ENCODE data around the gene LRRC1. TPM values are rescaled to one million over a fixed set of nuclear protein-coding genes. Genes with fewer than 3 reads are reported as not detected.

The LRRC1 gene
- total and polyA plus RNA-seq, 2 of the 13 experiments (the other 11 are each of a cell fraction or from before 2014, with no cell fraction given), result 15.6 to 27.7 TPM

GRCh38 chr6:53794720-53795339 lies at the start of gene LRRC1 (continued):
- TF ChIP-seq RBFOX2 (IDR thresholded peaks at IDR 0.05; ENCODE audit: low read depth, low read length) (peak; percentile 95), ELF1 (CRISPR knock-in tag; IDR thresholded peaks at IDR 0.05) (peak; percentile 81; the same call in 1 of the 2 replicates), ARID4A (CRISPR knock-in tag; IDR thresholded peaks at IDR 0.05; ENCODE audit: borderline replicate concordance) (peak; percentile 93), DNMT1 (CRISPR knock-in tag; IDR thresholded peaks at IDR 0.05) (no peak), MLLT10 (CRISPR knock-in tag; IDR thresholded peaks at IDR 0.05) (no peak), IRF1 (CRISPR knock-in tag; IDR thresholded peaks at IDR 0.05; ENCODE audit: low read depth) (no peak), ZSCAN29 (CRISPR knock-in tag; conservative IDR thresholded peaks at IDR 0.05) (peak; percentile 79), ZNF460 (CRISPR knock-in tag; IDR thresholded peaks at IDR 0.05; ENCODE audit: borderline replicate concordance) (no peak), THAP11 (CRISPR knock-in tag; IDR thresholded peaks at IDR 0.05) (peak; percentile 79), CHD2 (IDR thresholded peaks at IDR 0.05; ENCODE audit: low read depth, low read length) (no peak; the same call in 1 of the 2 replicates), TERF1 (CRISPR knock-in tag; IDR thresholded peaks at IDR 0.05) (no peak), HNF4G (IDR thresholded peaks at IDR 0.05; ENCODE audit: borderline replicate concordance, low read depth, low read length) (peak; percentile 36; the same call in 1 of the 2 replicates), HNF4G (CRISPR knock-in tag; IDR thresholded peaks at IDR 0.05; ENCODE audit: borderline replicate concordance, low read depth) (no peak; the same call in 1 of the 2 replicates), NFE2L2 (IDR thresholded peaks at IDR 0.05; ENCODE audit: low read length) (no peak)
- TF ChIP-seq, protein P1, sequence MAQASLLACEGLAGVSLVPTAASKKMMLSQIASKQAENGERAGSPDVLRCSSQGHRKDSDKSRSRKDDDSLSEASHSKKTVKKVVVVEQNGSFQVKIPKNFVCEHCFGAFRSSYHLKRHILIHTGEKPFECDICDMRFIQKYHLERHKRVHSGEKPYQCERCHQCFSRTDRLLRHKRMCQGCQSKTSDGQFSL (CRISPR knock-in tag; IDR thresholded peaks at IDR 0.05), result 0 out of 2 replicates have a peak, but pooled peaks have one; percentile 16
- TF ChIP-seq, protein P2, sequence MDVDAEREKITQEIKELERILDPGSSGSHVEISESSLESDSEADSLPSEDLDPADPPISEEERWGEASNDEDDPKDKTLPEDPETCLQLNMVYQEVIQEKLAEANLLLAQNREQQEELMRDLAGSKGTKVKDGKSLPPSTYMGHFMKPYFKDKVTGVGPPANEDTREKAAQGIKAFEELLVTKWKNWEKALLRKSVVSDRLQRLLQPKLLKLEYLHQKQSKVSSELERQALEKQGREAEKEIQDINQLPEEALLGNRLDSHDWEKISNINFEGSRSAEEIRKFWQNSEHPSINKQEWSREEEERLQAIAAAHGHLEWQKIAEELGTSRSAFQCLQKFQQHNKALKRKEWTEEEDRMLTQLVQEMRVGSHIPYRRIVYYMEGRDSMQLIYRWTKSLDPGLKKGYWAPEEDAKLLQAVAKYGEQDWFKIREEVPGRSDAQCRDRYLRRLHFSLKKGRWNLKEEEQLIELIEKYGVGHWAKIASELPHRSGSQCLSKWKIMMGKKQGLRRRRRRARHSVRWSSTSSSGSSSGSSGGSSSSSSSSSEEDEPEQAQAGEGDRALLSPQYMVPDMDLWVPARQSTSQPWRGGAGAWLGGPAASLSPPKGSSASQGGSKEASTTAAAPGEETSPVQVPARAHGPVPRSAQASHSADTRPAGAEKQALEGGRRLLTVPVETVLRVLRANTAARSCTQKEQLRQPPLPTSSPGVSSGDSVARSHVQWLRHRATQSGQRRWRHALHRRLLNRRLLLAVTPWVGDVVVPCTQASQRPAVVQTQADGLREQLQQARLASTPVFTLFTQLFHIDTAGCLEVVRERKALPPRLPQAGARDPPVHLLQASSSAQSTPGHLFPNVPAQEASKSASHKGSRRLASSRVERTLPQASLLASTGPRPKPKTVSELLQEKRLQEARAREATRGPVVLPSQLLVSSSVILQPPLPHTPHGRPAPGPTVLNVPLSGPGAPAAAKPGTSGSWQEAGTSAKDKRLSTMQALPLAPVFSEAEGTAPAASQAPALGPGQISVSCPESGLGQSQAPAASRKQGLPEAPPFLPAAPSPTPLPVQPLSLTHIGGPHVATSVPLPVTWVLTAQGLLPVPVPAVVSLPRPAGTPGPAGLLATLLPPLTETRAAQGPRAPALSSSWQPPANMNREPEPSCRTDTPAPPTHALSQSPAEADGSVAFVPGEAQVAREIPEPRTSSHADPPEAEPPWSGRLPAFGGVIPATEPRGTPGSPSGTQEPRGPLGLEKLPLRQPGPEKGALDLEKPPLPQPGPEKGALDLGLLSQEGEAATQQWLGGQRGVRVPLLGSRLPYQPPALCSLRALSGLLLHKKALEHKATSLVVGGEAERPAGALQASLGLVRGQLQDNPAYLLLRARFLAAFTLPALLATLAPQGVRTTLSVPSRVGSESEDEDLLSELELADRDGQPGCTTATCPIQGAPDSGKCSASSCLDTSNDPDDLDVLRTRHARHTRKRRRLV (CRISPR knock-in tag; IDR thresholded peaks at IDR 0.05), result no peak; the same call in 1 of the 2 replicates

Data from HepG2 (cell line).